Heart left ventricle (tissue), 16 donors: ENCODE results near the gene CAMTA1. TPM values are rescaled to one million over a fixed set of nuclear protein-coding genes. Genes with fewer than 3 reads are reported as not detected.

Experiments
- ATAC-seq, 4 donors: fragments of 200-7000 bp; cut with Tn5 transposase; one replicate each; pipeline ENCODE4 v1.9.1; 2020 to 2022; ENCODE audit warnings: moderate library complexity in 4 of 4, mild to moderate bottlenecking in 3 of 4, moderate number of reproducible peaks in 1 of 4
- DNase-seq, 5 donors: peaks; one replicate each; pipeline ENCODE4 v3.0.0-alpha.2; 2020
- H3K27ac ChIP-seq, 12 donors: fragments of 200-600 bp; sonication (generic) in 4 of 12; one replicate each; pipeline versions ENCODE4 v1.5.0 to v1.8.0; 2016 to 2022; ENCODE audit warnings: mild to moderate bottlenecking in 2 of 12
- H3K27me3 ChIP-seq, 9 donors: fragments of 200-600 bp; sonication (generic) in 2 of 9; one replicate each; pipeline versions ENCODE4 v1.5.1 to v1.8.0; 2016 to 2022; ENCODE audit warnings: mild to moderate bottlenecking in 3 of 9
- H3K36me3 ChIP-seq, 9 donors: fragments of 200-600 bp; sonication (generic) in 2 of 9; one replicate each; pipeline versions ENCODE4 v1.5.0 to v1.8.0; 2018 to 2022; ENCODE audit warnings: mild to moderate bottlenecking in 2 of 9
- H3K4me1 ChIP-seq, 12 donors: fragments of 200-600 bp; sonication (generic) in 4 of 12; one replicate each; pipeline versions ENCODE4 v1.5.0 to v1.8.0; 2016 to 2022; ENCODE audit warnings: mild to moderate bottlenecking in 3 of 12
- H3K4me3 ChIP-seq, 12 donors: fragments of 200-600 bp; sonication (generic) in 4 of 12; one replicate each; pipeline versions ENCODE4 v1.5.0 to v1.8.0; 2017 to 2022; ENCODE audit warnings: mild to moderate bottlenecking in 9 of 12, moderate library complexity in 4 of 12
- H3K9me3 ChIP-seq, 12 donors: fragments of 200-600 bp; sonication (generic) in 4 of 12; one replicate each; pipeline versions ENCODE4 v1.5.0 to v1.8.0; 2016 to 2022; ENCODE audit warnings: mild to moderate bottlenecking in 1 of 12
- CTCF ChIP-seq, 12 donors: fragments of 200-600 bp; sonication (generic) in 4 of 12; IDR thresholded peaks; one replicate each; pipeline versions ENCODE4 v1.5.0 to v1.8.0; 2018 to 2022; ENCODE audit warnings: antibody characterized with exemption in 12 of 12, mild to moderate bottlenecking in 5 of 12
- POLR2A ChIP-seq, 2 donors: fragments of 450-650 bp; IDR thresholded peaks; one replicate each; pipeline ENCODE4 v1.6.1; 2017; ENCODE audit warnings: antibody characterized with exemption in 2 of 2, mild to moderate bottlenecking in 2 of 2, moderate library complexity in 2 of 2
- WGBS, 4 donors: extraction: QIAGEN DNeasy Blood & Tissue Kit in 2 of 4; methylation state at CpG; one replicate each; pipeline versions ENCODE4 v1.1.5 to v1.1.7; 2013 to 2018; 5-methylcytosine and 5-hydroxymethylcytosine counted together
- intact Hi-C, 10 donors: fragments of 100-400 bp; cut with DNase I; formaldehyde crosslinking; loops; one replicate each; pipeline versions ENCODE4 v1.11.1 to v1.14.2; 2022
- polyA plus RNA-seq, 2 donors: library from polyadenylated mRNA; stranded (reverse); fragments of 200-250 nt; gene quantifications; one replicate each; pipeline ENCODE4 v1.2.3, GENCODE V29; 2013
- total RNA-seq, 9 donors: library from RNA; depleted of rRNA in 2 of 9; stranded (reverse); fragments of >200 nt in 2 of 9; fragmentation: NEBNext Ultra II Directional in 3 of 9; extraction: Animal tissue kit (Norgen Biotek cat#: 25700) in 3 of 9; gene quantifications; one replicate each; pipeline versions ENCODE4 v1.1.0 to v1.2.4, GENCODE V29; 2016 to 2023
- donor health status: ischemic (EF 13 %, LVEDD 7.1; RV severe dilation, severe dysfunction).
- donor health status: healthy with polysubstance abuse.
- donor health status: DM: no; HTN: yes; CAD: no.
- donor health status: DM: no; HTN: no; CAD: no.
- donor health status: ischemic (EF 25% LVEDD 6.9; RV normal size, moderate dysfunction).
- donor health status: ischemic (EF 25% LVEDD 5.7; RV mildly dilated, moderate dysfunction).
- donor health status: healthy.
- donor health status: DM: yes; HTN: yes; CAD: no.
- donor health status: ischemic (EF 35%, LVEDD 5.7; RV mildly dilated, moderate dysfunction).
- donor health status: nonischemic (EF 11% LVEDD 7.7; RV severe dilation, severe dysfunction).
- donor health status: DM: yes; HTN: yes; CAD: no.
- donor health status: PGD.
- donor health status: ischemic (EF 29% LVEDD 5.4; RV normal size, mild dysfunction).
- donor health status: nonischemic (EF 23%, LVEDD 6.1; RV moderate dilation, normal function).

Gene CAMTA1
- total and polyA plus RNA-seq, 11 donors = 114 to 303 (median 137) TPM

DNA sequence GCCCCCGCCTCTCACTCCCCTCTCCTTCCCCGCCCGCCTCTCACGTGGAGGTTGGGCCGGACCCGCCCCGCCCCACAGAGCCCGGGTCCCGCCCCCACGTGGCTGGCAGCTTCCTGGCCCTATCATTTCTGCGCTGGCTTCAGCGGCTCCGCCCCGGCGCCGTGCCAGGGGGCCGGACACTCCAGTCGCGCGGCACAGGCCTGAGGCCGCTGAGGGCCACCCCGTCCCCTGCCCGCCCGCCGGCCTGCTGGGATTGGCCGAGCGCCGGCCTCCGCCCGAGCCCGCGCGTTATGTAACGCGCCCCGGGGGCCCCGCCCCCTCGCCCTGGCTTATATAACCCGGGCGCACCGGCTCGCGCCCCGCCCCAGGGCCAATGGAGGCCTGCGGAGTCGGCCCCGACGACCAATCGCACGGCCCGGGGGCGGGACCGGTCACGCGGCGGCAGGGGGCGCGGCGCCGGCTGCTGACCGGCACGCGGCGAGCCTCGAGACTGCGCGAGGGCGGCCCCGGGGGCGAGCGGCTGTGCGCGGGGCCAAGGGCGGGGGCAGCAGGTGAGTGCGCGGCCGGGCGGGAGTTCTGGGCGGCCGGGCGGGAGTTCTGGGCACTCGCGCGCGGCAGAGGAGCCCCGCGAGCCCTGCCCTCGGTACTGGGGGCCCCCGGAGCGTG is 998.7 kb downstream of the CAMTA1 start, which contains the start of gene PER3:
TSS of gene PER3 (plus strand) at position 466 of the 666 bp plus-strand sequence. CDS start 587 bp downstream, outside the sequence.
- Histone ChIP-seq H3K27me3 (no peaks in the 10 kb centered on the region), H3K9me3 (no peaks in the 10 kb centered on the region), H3K27ac (peak within 1 kb of the TSS; percentile 73 to 99 (median 96)), H3K4me1 (peaks cover 0 to 54% (median 33%) of the 10 kb centered on the region in 12 donors), H3K36me3 (peaks cover 0 to 64% (median 45%) of the 10 kb centered on the region in 9 donors), H3K4me3 (peak within 1 kb of the TSS; percentile 52 to 97 (median 76))
- WGBS, 4 donors = 0 to 1% (median 1%) methylated on average over 15 to 90 of the region's 90 CpGs; no CpG with 5 or more reads in 1 of the 4 donors
- intact Hi-C loops = no loop called here
- peak; percentile 95 to 97 (median 96) for ATAC-seq
- TF ChIP-seq CTCF (IDR thresholded peaks at IDR 0.05) (no peak), POLR2A (IDR thresholded peaks at IDR 0.05) (peak in 1 of 2 donors; percentile 25)
- DNase-seq = peak; percentile 98 to 99 (median 98)

GRCh38 chr1:7784492-7785071 is 999.3 kb downstream of the CAMTA1 start:
- peak in 4 of 5 donors; percentile 52 to 72 (median 62) for DNase-seq
- intact Hi-C loops = no loop called here
- peak in 3 of 4 donors; percentile 3 to 6 (median 4) for ATAC-seq
- peaks cover 0 to 54% (median 33%) of the 10 kb centered on the region in 12 donors for H3K4me1 ChIP-seq
- peaks cover 0 to 64% (median 44%) of the 10 kb centered on the region in 9 donors for H3K36me3 ChIP-seq
- 15 to 57% (median 32%) methylated on average over 25 to 52 of the region's 52 CpGs for WGBS, 4 donors
- no peak for TF ChIP-seq POLR2A (IDR thresholded peaks at IDR 0.05)
- no peaks in the 10 kb centered on the region for H3K27me3 ChIP-seq
- peak overlapping the region; percentile 73 to 99 (median 96) for H3K27ac ChIP-seq
- H3K9me3 ChIP-seq = no peaks in the 10 kb centered on the region
- peak overlapping the region; percentile 52 to 97 (median 76) for H3K4me3 ChIP-seq

DNA sequence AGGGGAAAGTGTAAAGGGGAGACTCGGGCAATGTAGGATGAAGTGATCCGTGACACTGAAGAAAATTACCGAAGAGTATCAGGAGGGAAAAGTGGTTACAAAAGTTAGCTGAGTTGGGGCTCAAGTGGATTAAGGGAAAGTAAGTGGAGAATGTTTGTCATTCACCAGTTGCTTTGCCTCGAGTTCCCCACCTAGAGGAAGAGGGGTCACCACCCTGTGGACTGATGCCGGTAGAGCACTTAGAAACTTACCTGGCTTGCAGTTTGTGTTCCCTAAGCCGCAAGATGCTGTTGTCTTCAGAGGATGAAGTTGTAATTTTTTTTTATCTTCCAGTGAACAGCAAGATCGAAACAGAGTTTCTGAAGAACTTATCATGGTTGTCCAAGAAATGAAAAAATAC is 999.9 kb downstream of the CAMTA1 start:
- H3K27me3 ChIP-seq = no peaks in the 10 kb centered on the region
- TF ChIP-seq CTCF (IDR thresholded peaks at IDR 0.05) = no peak
- no peak for TF ChIP-seq POLR2A (IDR thresholded peaks at IDR 0.05)
- H3K27ac ChIP-seq = peak overlapping the region in 10 of 12 donors; percentile 87 to 99 (median 96)
- DNase-seq (no peak), ATAC-seq (no peak)
- H3K4me3 ChIP-seq = peak overlapping the region in 11 of 12 donors; percentile 60 to 97 (median 78)
- intact Hi-C loops = no loop called here
- peaks cover 0 to 54% (median 33%) of the 10 kb centered on the region in 12 donors for H3K4me1 ChIP-seq
- peaks cover 0 to 64% (median 44%) of the 10 kb centered on the region in 9 donors for H3K36me3 ChIP-seq
- WGBS, 4 donors = 79 to 86% (median 83%) methylated on average over 7 of the region's 7 CpGs
- H3K9me3 ChIP-seq = peaks cover 0 to 4% (median 0%) of the 10 kb centered on the region in 12 donors

DNA sequence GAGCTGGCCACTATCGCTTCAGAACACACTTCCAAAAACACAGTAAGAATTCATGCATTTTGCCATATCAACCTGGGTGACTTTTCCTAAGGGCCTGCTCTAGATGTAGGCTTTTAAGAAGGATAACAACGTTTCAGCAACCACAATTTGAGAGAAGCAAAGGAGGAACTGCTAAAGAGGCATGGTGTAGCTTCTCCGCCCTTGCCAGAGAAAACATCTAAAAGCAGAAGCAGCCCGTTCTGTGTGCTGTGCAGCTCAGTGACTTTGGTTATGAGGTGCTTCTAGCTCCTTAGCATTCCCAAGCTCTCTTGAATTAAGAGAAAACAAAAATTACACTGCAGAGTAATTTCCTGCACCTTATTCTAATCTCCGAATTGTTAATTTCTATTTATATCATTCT is 1001.5 kb downstream of the CAMTA1 start:
- TF ChIP-seq POLR2A (IDR thresholded peaks at IDR 0.05) (no peak), CTCF (IDR thresholded peaks at IDR 0.05) (no peak)
- Histone ChIP-seq H3K4me3 (peak overlapping the region in 1 of 12 donors; percentile 13), H3K9me3 (peaks cover 0 to 21% (median 0%) of the 10 kb centered on the region in 12 donors), H3K36me3 (peaks cover 0 to 67% (median 49%) of the 10 kb centered on the region in 9 donors), H3K27ac (no peak overlapping the region), H3K4me1 (peaks cover 0 to 43% (median 33%) of the 10 kb centered on the region in 12 donors), H3K27me3 (no peaks in the 10 kb centered on the region)
- 58 to 61% (median 59%) methylated on average over 5 of the region's 5 CpGs for WGBS, 4 donors
- intact Hi-C loops = no loop called here
- ATAC-seq (no peak), DNase-seq (no peak)
